GM12878 (cell line): ENCODE results near the gene SRD5A1. TPM values are rescaled to one million over a fixed set of nuclear protein-coding genes. Genes with fewer than 3 reads are reported as not detected.
A peak's percentile ranks its signal among the peaks of the same experiment; 100 is the strongest.

Source experiments
- ATAC-seq: fragments of 200-7000 bp; cut with Tn5 transposase; 3 replicates; pipeline ENCODE4 v1.9.1; 2020; ENCODE audit warnings: mild to moderate bottlenecking, moderate library complexity
- BruUV-seq: library from RNA; stranded (reverse); fragments of 400-500 nt; replicated peaks from 2 replicates; lab custom pipeline; 2021; lab: Mats Ljungman, UMichigan
- CTCF ChIA-PET: fragments of 300-600 bp; sonication (Branson Sonifier 250); formaldehyde crosslinking; extraction: SDS; loops from one replicate; lab custom pipeline; 2021; ENCODE audit warnings: inconsistent platforms; lab: Yijun Ruan, JAX
- POLR2A ChIA-PET: fragments of 350-600 bp; formaldehyde crosslinking; extraction: SDS; loops from one replicate; lab custom pipeline; 2021; ENCODE audit warnings: inconsistent platforms; lab: Charles Lee
- RAD21 ChIA-PET: fragments of 300-600 bp; sonication (Branson Sonifier 250); formaldehyde crosslinking; loops from one replicate; lab custom pipeline; 2023; ENCODE audit warnings: antibody characterized with exemption; ENCODE audit not compliant: unreplicated experiment; lab: Charles Lee
- SMC1A ChIA-PET: fragments of 300-600 bp; sonication (Branson Sonifier 250); formaldehyde crosslinking; loops from one replicate; lab custom pipeline; 2023; ENCODE audit not compliant: unreplicated experiment, uncharacterized antibody; lab: Charles Lee
- DNase-seq: peaks from one replicate; pipeline ENCODE4 v3.0.0-alpha.2; 2011; ENCODE audit warnings: low read depth, low spot score
- FAIRE-seq: peaks from 3 replicates; lab custom pipeline; 2011; peaks lifted over from hg19 to GRCh38; lab: Jason Lieb, UNC
- H2AFZ ChIP-seq: 2 replicates; pipeline ENCODE4 v1.6.0; 2011; ENCODE audit warnings: low read depth, low read length, control low read depth; ENCODE audit not compliant: control insufficient read depth
- H3K27ac ChIP-seq: 2 replicates; pipeline ENCODE4 v1.5.1; 2011; ENCODE audit warnings: control low read depth; ENCODE audit not compliant: control insufficient read depth, insufficient read depth
- H3K27me3 ChIP-seq, 2 experiments: replicated peaks in 1 of 2; 2 replicates each; pipeline versions ENCODE4 v1.6.0 to v1.6.1; 2011; ENCODE audit warnings: low read length in 1 of 2; ENCODE audit not compliant: control insufficient read depth in 2 of 2, insufficient read depth in 2 of 2
- H3K36me3 ChIP-seq, 2 experiments: 2 replicates each; pipeline ENCODE4 v1.5.1; 2011; ENCODE audit warnings: low read length in 1 of 2; ENCODE audit not compliant: control insufficient read depth in 2 of 2, insufficient read depth in 2 of 2
- H3K4me1 ChIP-seq: 2 replicates; pipeline ENCODE4 v1.6.1; 2011; ENCODE audit warnings: mild to moderate bottlenecking, low read length, moderate library complexity, mixed read lengths; ENCODE audit not compliant: control insufficient read depth, insufficient read depth
- H3K4me2 ChIP-seq: 2 replicates; pipeline ENCODE4 v1.6.0; 2011; ENCODE audit warnings: control low read depth; ENCODE audit not compliant: control insufficient read depth, insufficient read depth
- H3K4me3 ChIP-seq: fragments of 200-600 bp; sonication (generic); 2 replicates; pipeline ENCODE4 v1.5.1; 2016
- H3K79me2 ChIP-seq: 2 replicates; pipeline ENCODE4 v1.6.0; 2011; ENCODE audit warnings: low read length; ENCODE audit not compliant: control insufficient read depth, insufficient read depth
- H3K9ac ChIP-seq: 2 replicates; pipeline ENCODE4 v1.8.0; 2011; ENCODE audit warnings: low read length, control low read depth, mixed read lengths; ENCODE audit not compliant: control insufficient read depth, insufficient read depth
- H3K9me3 ChIP-seq: replicated peaks from 3 replicates; pipeline ENCODE4 v1.5.1; 2011; ENCODE audit warnings: mild to moderate bottlenecking, low read length; ENCODE audit not compliant: control insufficient read depth, insufficient read depth
- H4K20me1 ChIP-seq: 2 replicates; pipeline ENCODE4 v1.6.0; 2011; ENCODE audit not compliant: control insufficient read depth, insufficient read depth
- EP300 ChIP-seq, 2 experiments: fragments of 150-350 bp in 1 of 2; IDR thresholded peaks; 2 replicates each; pipeline ENCODE4 v1.6.1; 2011 to 2012; ENCODE audit warnings: low read depth in 2 of 2, low read length in 2 of 2, borderline replicate concordance in 1 of 2, improper control_type of control experiment in 1 of 2, inconsistent platforms in 1 of 2; ENCODE audit not compliant: control insufficient read depth in 1 of 2
- NR2C1 ChIP-seq: fragments of 450-650 bp; IDR thresholded peaks from 2 replicates; pipeline ENCODE4 v1.6.1; 2017; ENCODE audit warnings: antibody characterized with exemption, mild to moderate bottlenecking, moderate library complexity
- POLR2AphosphoS5 ChIP-seq: IDR thresholded peaks from 2 replicates; pipeline ENCODE4 v1.6.1; 2011; ENCODE audit warnings: mild to moderate bottlenecking, low read length, inconsistent platforms
- REST ChIP-seq: IDR thresholded peaks from 2 replicates; pipeline ENCODE4 v1.6.1; 2012; ENCODE audit warnings: mild to moderate bottlenecking, low read depth, low read length
- in situ Hi-C: fragments of 300-500 bp; cut with MboI; formaldehyde crosslinking; loops from 9 replicates; pipeline ENCODE4 v1.14.3; 2018; ENCODE audit warnings: mixed read lengths
- intact Hi-C: fragments of 100-400 bp; cut with micrococcal nuclease; formaldehyde crosslinking; loops from one replicate; pipeline ENCODE4 v1.14.2; 2022; ENCODE audit not compliant: unreplicated experiment
- polyA plus RNA-seq, 11 experiments: library from polyadenylated mRNA; depleted of rRNA in 4 of 11; unstranded in 6 of 11; stranded (reverse) in 5 of 11; fragments of >200 nt; fragmentation: Nextera tagmentation in 4 of 11; fragmentation: Illumina TruSeq in 1 of 11; extraction: Ambion mirVana in 4 of 11; extraction: Trizol in 1 of 11; gene quantifications; 1 replicate in 1 of 11; 2 replicates in 10 of 11; pipeline versions ENCODE4 v1.2.1 to v1.2.3, GENCODE V29; 2011 to 2016; ENCODE audit warnings: inconsistent platforms in 2 of 11, missing spikeins in 2 of 11, low read depth in 1 of 11
- total RNA-seq, 4 experiments: library from RNA; depleted of rRNA in 3 of 4; stranded (reverse); fragments of >200 nt in 3 of 4; fragmentation: Illumina TruSeq in 1 of 4; extraction: Trizol in 1 of 4; gene quantifications; 2 replicates each; pipeline versions ENCODE4 v1.2.1 to v1.2.3, GENCODE V29; 2013 to 2021
- TF ChIP-seq, protein P1 (sequence below), 3 experiments: IDR thresholded peaks in 2 of 3; conservative IDR thresholded peaks in 1 of 3; 2 replicates each; pipeline ENCODE4 v1.5.1; 2011; ENCODE audit warnings: low read depth in 3 of 3, low read length in 3 of 3, mild to moderate bottlenecking in 3 of 3, control low read depth in 2 of 3, moderate library complexity in 2 of 3, inconsistent platforms in 1 of 3, mixed read lengths in 1 of 3; ENCODE audit not compliant: control insufficient read depth in 2 of 3, insufficient read depth in 1 of 3; ENCODE audit errors: extremely low read depth in 1 of 3

The SRD5A1 gene
- total and polyA plus RNA-seq, 10 of the 15 experiments (the other 5 are each of a cell fraction or from before 2014, with no cell fraction given): 0.76 to 20.1 (median 12.3) TPM

- TF ChIP-seq REST: no peak
- TF ChIP-seq, protein P1, sequence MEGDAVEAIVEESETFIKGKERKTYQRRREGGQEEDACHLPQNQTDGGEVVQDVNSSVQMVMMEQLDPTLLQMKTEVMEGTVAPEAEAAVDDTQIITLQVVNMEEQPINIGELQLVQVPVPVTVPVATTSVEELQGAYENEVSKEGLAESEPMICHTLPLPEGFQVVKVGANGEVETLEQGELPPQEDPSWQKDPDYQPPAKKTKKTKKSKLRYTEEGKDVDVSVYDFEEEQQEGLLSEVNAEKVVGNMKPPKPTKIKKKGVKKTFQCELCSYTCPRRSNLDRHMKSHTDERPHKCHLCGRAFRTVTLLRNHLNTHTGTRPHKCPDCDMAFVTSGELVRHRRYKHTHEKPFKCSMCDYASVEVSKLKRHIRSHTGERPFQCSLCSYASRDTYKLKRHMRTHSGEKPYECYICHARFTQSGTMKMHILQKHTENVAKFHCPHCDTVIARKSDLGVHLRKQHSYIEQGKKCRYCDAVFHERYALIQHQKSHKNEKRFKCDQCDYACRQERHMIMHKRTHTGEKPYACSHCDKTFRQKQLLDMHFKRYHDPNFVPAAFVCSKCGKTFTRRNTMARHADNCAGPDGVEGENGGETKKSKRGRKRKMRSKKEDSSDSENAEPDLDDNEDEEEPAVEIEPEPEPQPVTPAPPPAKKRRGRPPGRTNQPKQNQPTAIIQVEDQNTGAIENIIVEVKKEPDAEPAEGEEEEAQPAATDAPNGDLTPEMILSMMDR (IDR thresholded peaks at IDR 0.05 in 2 of 3, conservative IDR thresholded peaks at IDR 0.05 in 1 of 3; ENCODE audit: control insufficient read depth in 2 of 3, extremely low read depth in 1 of 3, insufficient read depth in 1 of 3, low read depth in 3 of 3, low read length in 3 of 3): no peak
- no peak for TF ChIP-seq EP300 (IDR thresholded peaks at IDR 0.05; ENCODE audit: borderline replicate concordance in 1 of 2, control insufficient read depth in 1 of 2, low read depth in 2 of 2, low read length in 2 of 2)
Measured at GRCh38 chr5:6716629-6717149, 83.4 kb downstream of the SRD5A1 start (continued).

GRCh38 chr5:6717247-6717646 is 84.0 kb downstream of the SRD5A1 start:
- peak overlapping the region; percentile 79 for H3K4me3 ChIP-seq
- in situ Hi-C loops (no loop called here), intact Hi-C loops (loop anchor here (2.0 to 10.0 kb wide), 2 partner anchors 28 to 962 kb away; no protein-coding TSS in a partner anchor)
- DNase-seq: no peak
- H3K4me1 ChIP-seq: peaks cover 30% of the 10 kb centered on the region
- peak overlapping the region; percentile 94 for H3K4me2 ChIP-seq
- peaks cover 20% of the 10 kb centered on the region for H4K20me1 ChIP-seq
- TF ChIP-seq POLR2AphosphoS5 (peak; percentile 33; the same call in 1 of the 2 replicates), NR2C1 (no peak)
- no peak overlapping the region for H2AFZ ChIP-seq
- H3K9me3 ChIP-seq: no peaks in the 10 kb centered on the region
- no peak for FAIRE-seq
- peaks cover 83% of the 10 kb centered on the region for H3K79me2 ChIP-seq
- peaks cover 1 to 18% of the 10 kb centered on the region in 2 experiments; a peak in 2 of 4 replicates for H3K36me3 ChIP-seq
- no peak for ATAC-seq
- ChIA-PET RAD21 (interaction anchor here (0.9 to 3.8 kb wide), 5 partner anchors 12 to 28 kb away, joined by 3 to 32 read pairs (median 4); no protein-coding TSS in a partner anchor), POLR2A (interaction anchor here (1.1 to 4.2 kb wide), 4 partner anchors 11 to 82 kb away, joined by 3 to 35 read pairs (median 8); no protein-coding TSS in a partner anchor), CTCF (interaction anchor here (0.6 to 3.2 kb wide), 10 partner anchors 8 to 315 kb away, joined by 3 to 17 read pairs (median 3); partner anchors contain the start of genes NSUN2 and SRD5A1), SMC1A (interaction anchor here (1.4 to 4.0 kb wide), 6 partner anchors 8 to 88 kb away, joined by 4 to 41 read pairs (median 6); no protein-coding TSS in a partner anchor)
- no peaks in the 10 kb centered on the region for H3K27me3 ChIP-seq
- no peak overlapping the region; the same call in 1 of the 2 replicates for H3K9ac ChIP-seq
- BruUV-seq: no TSS peak
- H3K27ac ChIP-seq: 0 out of 2 replicates have a peak overlapping the region, but pooled peaks have one; percentile 18
